LNCaP clone FGC (cell line): Measurements from ENCODE around the gene FST.
A peak's percentile ranks its signal among the peaks of the same experiment; 100 is the strongest.

ENCODE experiments used
- DNase-seq: peaks from one replicate; pipeline ENCODE4 v3.0.0-alpha.2; 2011; ENCODE audit warnings: low read depth
- H3K4me3 ChIP-seq: 2 replicates; pipeline ENCODE4 v1.5.1; 2011; ENCODE audit warnings: mild to moderate bottlenecking, low read depth, low read length, control low read depth
- CTCF ChIP-seq: IDR thresholded peaks from 2 replicates; pipeline ENCODE4 v1.5.1; 2012; ENCODE audit warnings: mild to moderate bottlenecking; ENCODE audit not compliant: control insufficient read depth, insufficient read depth; ENCODE audit errors: extremely low read depth

Gene FST

GRCh38 chr5:53438486-53439472, 41.6 kb upstream of the FST start:
- no peak overlapping the region for H3K4me3 ChIP-seq
- no peak for TF ChIP-seq CTCF
- no peak for DNase-seq

GRCh38 chr5:53442961-53443360, 37.5 kb upstream of the FST start:
- H3K4me3 ChIP-seq, result no peak overlapping the region
- no peak for DNase-seq
- TF ChIP-seq CTCF, result no peak

DNA sequence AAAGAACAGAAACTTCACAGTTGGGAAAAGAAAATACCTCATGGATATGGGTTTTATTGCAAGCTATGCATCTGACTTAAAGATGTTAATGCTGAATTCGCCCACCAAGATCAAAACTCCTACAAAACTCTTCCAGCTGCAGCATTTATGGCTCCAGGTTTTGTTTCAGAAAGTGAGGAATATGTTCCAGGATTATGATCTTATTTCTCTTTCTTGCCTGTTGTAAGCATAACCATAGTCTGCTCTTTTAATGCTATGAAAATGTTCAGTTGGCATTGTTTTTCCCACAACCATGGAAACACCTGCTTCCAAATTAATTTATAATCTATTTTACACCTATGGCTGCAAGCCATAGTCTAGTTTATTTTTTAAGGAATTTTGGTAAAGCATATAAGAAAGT, 34.9 kb upstream of the FST start:
- H3K4me3 ChIP-seq, result no peak overlapping the region
- DNase-seq, result no peak
- TF ChIP-seq CTCF, result no peak

DNA sequence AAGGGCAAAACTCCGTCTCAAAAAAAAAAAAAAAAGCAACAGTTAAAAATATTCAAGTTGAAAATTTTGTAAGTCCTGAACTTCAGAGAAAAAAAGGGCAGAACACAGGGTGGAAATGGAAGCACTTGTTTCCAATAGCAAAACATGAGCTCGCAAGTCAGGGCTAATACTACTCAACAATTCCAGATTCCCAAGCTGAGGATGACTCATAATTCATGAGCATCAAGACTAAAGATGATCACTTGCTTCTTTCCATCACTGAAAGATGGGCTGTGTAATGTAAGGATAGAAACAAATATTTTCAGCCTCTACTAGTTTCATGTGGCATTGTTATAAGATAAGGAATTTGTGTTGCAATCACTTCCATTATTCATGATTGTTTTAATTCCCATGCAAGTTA, 33.5 kb upstream of the FST start:
- TF ChIP-seq CTCF, result no peak
- DNase-seq, result no peak
- no peak overlapping the region for H3K4me3 ChIP-seq

DNA sequence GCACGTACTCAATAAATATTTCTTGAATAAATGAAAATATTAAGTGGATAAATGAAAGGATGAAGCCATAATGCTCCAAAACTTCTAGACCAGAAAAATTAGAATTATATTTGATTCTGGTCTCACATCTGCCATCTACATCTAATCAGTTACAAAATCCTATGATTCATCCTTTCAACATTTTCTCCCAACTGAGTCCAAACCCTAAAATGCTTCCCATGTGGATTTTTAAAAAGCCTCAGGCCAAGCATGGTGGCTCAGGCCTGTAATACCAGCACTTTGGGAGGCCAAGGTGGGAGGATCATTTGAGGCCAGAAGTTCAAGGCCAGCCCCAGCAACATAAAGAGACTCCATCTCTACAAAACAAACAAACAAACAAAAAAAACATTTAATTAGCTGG, 31.6 kb upstream of the FST start:
- TF ChIP-seq CTCF, result no peak
- no peak overlapping the region for H3K4me3 ChIP-seq
- DNase-seq, result no peak

- DNase-seq, result peak; percentile 47
- no peak for TF ChIP-seq CTCF
- no peak overlapping the region for H3K4me3 ChIP-seq
These were observed 26.3 kb upstream of the FST start for GRCh38 chr5:53453898-53454718.
